Measurements from ENCODE around the gene NFS1.
"Not testable (repeated sequence)": the region's sequence is repeated elsewhere in the genome, so short reads cannot be mapped to it uniquely, and the experiment has no call there.

Gene NFS1

DNA sequence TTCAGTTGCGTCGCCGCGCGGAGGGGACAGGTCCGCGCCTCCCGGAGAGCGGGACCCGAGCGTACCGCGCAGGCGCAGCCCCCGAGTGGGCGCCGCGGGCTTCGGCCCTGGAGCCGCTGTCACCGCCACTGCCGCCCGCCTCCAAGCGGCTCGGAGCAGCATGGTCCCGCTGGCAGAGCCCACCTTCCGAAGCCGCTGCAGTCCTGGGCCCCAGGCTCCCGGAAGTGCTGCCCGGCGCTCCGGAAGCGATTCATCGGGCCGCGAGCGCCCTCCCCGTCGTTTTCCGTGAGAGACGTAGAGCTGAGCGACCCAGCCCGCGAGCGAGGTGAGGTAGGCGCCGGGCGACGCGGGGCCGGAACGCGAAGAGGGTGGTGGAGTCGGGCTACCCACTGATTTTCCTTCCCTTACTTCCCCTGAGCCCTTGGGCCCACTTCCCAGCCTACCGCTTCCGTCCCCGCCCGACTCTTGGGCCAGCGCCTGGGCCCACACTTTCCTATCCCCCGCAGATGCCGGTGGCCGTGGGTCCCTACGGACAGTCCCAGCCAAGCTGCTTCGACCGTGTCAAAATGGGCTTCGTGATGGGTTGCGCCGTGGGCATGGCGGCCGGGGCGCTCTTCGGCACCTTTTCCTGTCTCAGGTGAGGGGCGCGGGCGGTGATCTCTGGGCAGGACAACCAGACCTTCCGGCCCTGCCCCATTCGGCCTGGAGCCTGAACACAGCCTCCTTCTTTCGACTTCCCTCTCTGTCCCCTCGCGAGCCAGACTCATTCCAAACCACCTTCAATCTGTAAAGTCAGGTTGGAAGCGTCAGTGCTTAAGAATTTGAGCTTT, at the start of gene NFS1, which contains the start of gene ROMO1:
Gene NFS1 (minus strand): TSS at position 226 of the 830 bp plus-strand sequence. CDS start 64 bp downstream, at position 162.
Gene ROMO1 (plus strand): TSS at position 279 of the 830 bp plus-strand sequence. CDS start 228 bp downstream, at position 507.
- DNase-seq (ENCODE audit: low read depth) = peak; percentile 49
- in situ Hi-C loops (cut with HindIII; ENCODE audit: low sequenced_read_pairs) = no loop called here
- H3K4me3 ChIP-seq (ENCODE audit: low read depth, low read length) = peak within 1 kb of the TSS; percentile 98
- TF ChIP-seq, protein P1, sequence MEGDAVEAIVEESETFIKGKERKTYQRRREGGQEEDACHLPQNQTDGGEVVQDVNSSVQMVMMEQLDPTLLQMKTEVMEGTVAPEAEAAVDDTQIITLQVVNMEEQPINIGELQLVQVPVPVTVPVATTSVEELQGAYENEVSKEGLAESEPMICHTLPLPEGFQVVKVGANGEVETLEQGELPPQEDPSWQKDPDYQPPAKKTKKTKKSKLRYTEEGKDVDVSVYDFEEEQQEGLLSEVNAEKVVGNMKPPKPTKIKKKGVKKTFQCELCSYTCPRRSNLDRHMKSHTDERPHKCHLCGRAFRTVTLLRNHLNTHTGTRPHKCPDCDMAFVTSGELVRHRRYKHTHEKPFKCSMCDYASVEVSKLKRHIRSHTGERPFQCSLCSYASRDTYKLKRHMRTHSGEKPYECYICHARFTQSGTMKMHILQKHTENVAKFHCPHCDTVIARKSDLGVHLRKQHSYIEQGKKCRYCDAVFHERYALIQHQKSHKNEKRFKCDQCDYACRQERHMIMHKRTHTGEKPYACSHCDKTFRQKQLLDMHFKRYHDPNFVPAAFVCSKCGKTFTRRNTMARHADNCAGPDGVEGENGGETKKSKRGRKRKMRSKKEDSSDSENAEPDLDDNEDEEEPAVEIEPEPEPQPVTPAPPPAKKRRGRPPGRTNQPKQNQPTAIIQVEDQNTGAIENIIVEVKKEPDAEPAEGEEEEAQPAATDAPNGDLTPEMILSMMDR (IDR thresholded peaks at IDR 0.05; ENCODE audit: low read depth, low read length, missing control alignments) = peak; percentile 26

GRCh38 chr20:35744492-35744841, 45.3 kb upstream of the NFS1 start:
- in situ Hi-C loops (cut with HindIII; ENCODE audit: low sequenced_read_pairs); H3K4me3 ChIP-seq (ENCODE audit: low read depth, low read length); DNase-seq (ENCODE audit: low read depth): not testable (repeated sequence)

- TF ChIP-seq, protein P1 (IDR thresholded peaks at IDR 0.05; ENCODE audit: low read depth, low read length, missing control alignments) = no peak
- no peak overlapping the region for H3K4me3 ChIP-seq (ENCODE audit: low read depth, low read length)
- no peak for DNase-seq (ENCODE audit: low read depth)
- in situ Hi-C loops (cut with HindIII; ENCODE audit: low sequenced_read_pairs) = no loop called here
These were observed 44.7 kb upstream of the NFS1 start for GRCh38 chr20:35743693-35744491.

- peak overlapping the region; percentile 64 for H3K4me3 ChIP-seq (ENCODE audit: low read depth, low read length)
- in situ Hi-C loops (cut with HindIII; ENCODE audit: low sequenced_read_pairs) = no loop called here
- TF ChIP-seq, protein P1 (IDR thresholded peaks at IDR 0.05; ENCODE audit: low read depth, low read length, missing control alignments) = no peak
- no peak for DNase-seq (ENCODE audit: low read depth)
These were observed 43.8 kb upstream of the NFS1 start for GRCh38 chr20:35742741-35743523.

DNA sequence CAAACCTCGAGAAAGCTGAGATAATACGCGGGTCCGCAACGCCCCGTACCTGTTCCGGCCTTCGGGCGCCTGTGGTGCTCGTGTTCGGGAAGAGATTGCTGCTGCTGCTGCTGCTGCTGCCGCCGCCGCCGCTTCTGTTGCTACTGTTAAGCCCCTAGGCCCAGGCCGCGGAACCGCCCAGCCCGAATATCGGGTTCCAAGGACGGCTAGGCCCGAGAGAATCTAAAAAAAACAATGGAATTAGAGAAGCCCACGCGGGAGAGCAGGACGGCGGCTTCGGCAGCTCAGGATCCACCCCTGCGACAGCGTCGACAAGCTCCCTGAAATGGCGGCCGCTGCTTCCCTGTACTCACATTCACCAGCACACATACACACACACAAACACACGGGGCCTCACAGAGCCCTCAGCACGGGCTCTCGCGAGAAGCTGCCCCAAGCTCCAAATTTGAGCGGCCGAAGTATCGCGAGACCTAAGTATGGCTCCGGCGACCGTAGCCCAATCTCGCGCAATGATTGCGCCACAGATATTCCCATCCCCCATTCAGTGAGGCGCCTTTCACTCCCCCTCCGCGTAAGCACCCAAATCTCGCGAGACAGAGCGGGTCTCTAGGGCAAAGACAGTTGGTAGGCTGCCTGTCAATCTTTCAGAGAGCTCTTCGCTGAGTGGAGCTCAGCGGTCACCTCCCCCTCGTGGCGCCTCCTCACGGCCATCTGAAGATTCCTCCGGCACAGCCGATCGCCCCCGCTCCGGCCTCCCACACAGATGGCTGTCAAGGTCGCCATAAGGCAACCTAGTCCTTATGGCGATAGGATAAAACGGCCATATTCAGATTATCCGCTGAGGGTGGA, 43.0 kb upstream of the NFS1 start, which contains the start of gene RBM39:
Gene RBM39 (minus strand): TSS at position 369 of the 849 bp plus-strand sequence. CDS start 1,386 bp downstream, outside the sequence.
- peak; percentile 100 for DNase-seq (ENCODE audit: low read depth)
- in situ Hi-C loops (cut with HindIII; ENCODE audit: low sequenced_read_pairs) = no loop called here
- H3K4me3 ChIP-seq (ENCODE audit: low read depth, low read length) = peak within 1 kb of the TSS; percentile 97
- TF ChIP-seq, protein P1 (IDR thresholded peaks at IDR 0.05; ENCODE audit: low read depth, low read length, missing control alignments) = peak; percentile 56
